ENCODE measurements around the gene ETS2. TPM values are rescaled to one million over a fixed set of nuclear protein-coding genes. Genes with fewer than 3 reads are reported as not detected.

The ETS2 gene
- total and polyA plus RNA-seq, 2 of the 4 experiments (the other 2 are of a cell fraction): 21.3 to 21.7 TPM

- Histone ChIP-seq H3K23ac (ENCODE audit: low read depth, low read length) (peak overlapping the region; percentile 11; the same call in 1 of the 2 replicates), H4K91ac (ENCODE audit: insufficient read depth, low read depth, low read length) (no peak overlapping the region), H2BK120ac (ENCODE audit: low read depth, low read length) (no peak overlapping the region; the same call in 1 of the 2 replicates), H2AFZ (replicated peaks; ENCODE audit: low read length, poor library complexity) (no peak overlapping the region), H3K9ac (ENCODE audit: low read depth, low read length) (no peak overlapping the region), H4K5ac (ENCODE audit: low read depth, low read length) (no peak overlapping the region; the same call in 1 of the 2 replicates), H3K4me2 (ENCODE audit: low read depth, low read length) (peak overlapping the region; percentile 20; the same call in 1 of the 2 replicates), H4K20me1 (ENCODE audit: insufficient read depth, low read length) (no peaks in the 10 kb centered on the region), H3K56ac (ENCODE audit: extremely low read depth, insufficient read depth, low read length) (no peak overlapping the region), H3K4ac (ENCODE audit: low read depth, low read length) (peak overlapping the region; percentile 26; the same call in 1 of the 2 replicates), H3K4me3 (ENCODE audit: insufficient read depth, low read depth, low read length) (no peak overlapping the region), H3K4me1 (ENCODE audit: control insufficient read depth, insufficient read depth, low read length) (peaks cover 12% of the 10 kb centered on the region), H3K36me3 (ENCODE audit: control insufficient read depth, insufficient read depth, low read length) (no peaks in the 10 kb centered on the region), H3K9me1 (ENCODE audit: insufficient read depth, low read length) (peaks cover 10% of the 10 kb centered on the region), H3K9me3 (ENCODE audit: control insufficient read depth, insufficient read depth, low read length) (peaks cover 2% of the 10 kb centered on the region), H3K79me1 (ENCODE audit: low read depth in 1 of 2, low read length in 2 of 2) (no peaks in the 10 kb centered on the region), H2BK15ac (ENCODE audit: low read depth, low read length) (peak overlapping the region; percentile 15; the same call in 1 of the 3 replicates), H3K14ac (replicated peaks; ENCODE audit: low read depth, low read length) (no peak overlapping the region; the same call in 1 of the 2 replicates), H3K18ac (ENCODE audit: low read depth, low read length) (peak overlapping the region; percentile 33; the same call in 1 of the 2 replicates), H4K8ac (ENCODE audit: low read depth in 2 of 2, low read length in 2 of 2) (peak overlapping the region in 1 of 2 experiments; percentile 6; a peak in 1 of 4 replicates), H2BK5ac (ENCODE audit: low read depth, low read length, poor library complexity, severe bottlenecking) (peak overlapping the region; percentile 70), H2AK5ac (ENCODE audit: low read depth, low read length) (no peak overlapping the region), H3K27me3 (ENCODE audit: control insufficient read depth, insufficient read depth, low read length) (no peaks in the 10 kb centered on the region), H2BK20ac (ENCODE audit: low read depth, low read length) (no peak overlapping the region), H3K27ac (ENCODE audit: insufficient read depth, low read length) (no peak overlapping the region), H2AK9ac (replicated peaks; ENCODE audit: low read depth, low read length, poor library complexity) (no peak overlapping the region)
- no CpG with 5 or more reads among the region's 4 CpGs for WGBS, 2 experiments (ENCODE audit: extremely low coverage in 2 of 2, insufficient read length in 1 of 2)
- CTCF ChIA-PET: no interaction called here
- BruUV-seq (replicated peaks): no TSS peak
- TF ChIP-seq, protein P1, sequence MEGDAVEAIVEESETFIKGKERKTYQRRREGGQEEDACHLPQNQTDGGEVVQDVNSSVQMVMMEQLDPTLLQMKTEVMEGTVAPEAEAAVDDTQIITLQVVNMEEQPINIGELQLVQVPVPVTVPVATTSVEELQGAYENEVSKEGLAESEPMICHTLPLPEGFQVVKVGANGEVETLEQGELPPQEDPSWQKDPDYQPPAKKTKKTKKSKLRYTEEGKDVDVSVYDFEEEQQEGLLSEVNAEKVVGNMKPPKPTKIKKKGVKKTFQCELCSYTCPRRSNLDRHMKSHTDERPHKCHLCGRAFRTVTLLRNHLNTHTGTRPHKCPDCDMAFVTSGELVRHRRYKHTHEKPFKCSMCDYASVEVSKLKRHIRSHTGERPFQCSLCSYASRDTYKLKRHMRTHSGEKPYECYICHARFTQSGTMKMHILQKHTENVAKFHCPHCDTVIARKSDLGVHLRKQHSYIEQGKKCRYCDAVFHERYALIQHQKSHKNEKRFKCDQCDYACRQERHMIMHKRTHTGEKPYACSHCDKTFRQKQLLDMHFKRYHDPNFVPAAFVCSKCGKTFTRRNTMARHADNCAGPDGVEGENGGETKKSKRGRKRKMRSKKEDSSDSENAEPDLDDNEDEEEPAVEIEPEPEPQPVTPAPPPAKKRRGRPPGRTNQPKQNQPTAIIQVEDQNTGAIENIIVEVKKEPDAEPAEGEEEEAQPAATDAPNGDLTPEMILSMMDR (conservative IDR thresholded peaks at IDR 0.05; ENCODE audit: low read depth, low read length): no peak
- peak; percentile 11; the same call in 1 of the 2 replicates for TF ChIP-seq CEBPB (IDR thresholded peaks at IDR 0.05; ENCODE audit: low read depth, low read length)
- TF ChIP-seq NFE2L2 (IDR thresholded peaks at IDR 0.05; ENCODE audit: low read depth, low read length): peak; percentile 86
- TF ChIP-seq MAFK (IDR thresholded peaks at IDR 0.05; ENCODE audit: low read depth, low read length): peak; percentile 63; the same call in 1 of the 2 replicates
- TF ChIP-seq ELK1 (IDR thresholded peaks at IDR 0.05; ENCODE audit: borderline replicate concordance, low read depth, low read length): no peak
- ATAC-seq (ENCODE audit: low read depth) (peak; percentile 72), DNase-seq (peak; percentile 86)
- dilution Hi-C loops (cut with HindIII; ENCODE audit: low sequenced_read_pairs, unreplicated experiment): no loop called here
- in situ Hi-C loops (cut with MboI; ENCODE audit: low sequenced_read_pairs): no loop called here
- POLR2A ChIA-PET (ENCODE audit: unreplicated experiment): no interaction called here
- intact Hi-C loops (cut with micrococcal nuclease): no loop called here
Measured at GRCh38 chr21:38843806-38844503, 38.2 kb downstream of the ETS2 start.

Data from IMR-90 (cell line).